HG02798 (cell line): Measurements from ENCODE around the gene TRIM51.
"Not testable (repeated sequence)": the region's sequence is repeated elsewhere in the genome, so short reads cannot be mapped to it uniquely, and the experiment has no call there.

Source experiments
- ATAC-seq: cut with Tn5 transposase; IDR thresholded peaks from one replicate; pipeline ENCODE4 v1.9.1; 2021; ENCODE audit warnings: mild to moderate bottlenecking; ENCODE audit not compliant: unreplicated experiment, poor library complexity

Gene TRIM51, protein sequence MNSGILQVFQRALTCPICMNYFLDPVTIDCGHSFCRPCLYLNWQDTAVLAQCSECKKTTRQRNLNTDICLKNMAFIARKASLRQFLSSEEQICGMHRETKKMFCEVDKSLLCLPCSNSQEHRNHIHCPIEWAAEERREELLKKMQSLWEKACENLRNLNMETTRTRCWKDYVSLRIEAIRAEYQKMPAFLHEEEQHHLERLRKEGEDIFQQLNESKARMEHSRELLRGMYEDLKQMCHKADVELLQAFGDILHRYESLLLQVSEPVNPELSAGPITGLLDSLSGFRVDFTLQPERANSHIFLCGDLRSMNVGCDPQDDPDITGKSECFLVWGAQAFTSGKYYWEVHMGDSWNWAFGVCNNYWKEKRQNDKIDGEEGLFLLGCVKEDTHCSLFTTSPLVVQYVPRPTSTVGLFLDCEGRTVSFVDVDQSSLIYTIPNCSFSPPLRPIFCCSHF

DNA sequence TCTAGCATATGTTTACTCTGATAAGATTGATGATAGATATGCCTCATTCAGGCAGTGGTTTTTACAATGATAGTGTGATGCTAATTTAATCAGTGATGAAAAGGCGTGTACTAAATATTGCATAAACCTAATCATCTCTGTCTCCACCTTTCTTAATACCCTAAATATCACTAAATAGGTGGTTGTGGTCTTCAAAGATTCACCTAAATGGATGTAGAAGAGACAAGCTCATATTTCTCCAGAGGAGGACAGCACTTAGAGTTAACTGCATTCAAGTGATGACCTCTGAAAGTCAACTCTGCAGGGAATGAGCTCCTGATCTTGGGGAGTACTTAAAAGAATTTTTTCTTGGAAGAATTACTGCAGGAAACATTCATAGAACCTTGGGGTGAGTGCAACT, at the start of gene TRIM51:
Gene TRIM51 (plus strand): TSS at position 301 of the 400 bp plus-strand sequence. CDS start 2,132 bp downstream, outside the sequence.
- not testable (repeated sequence) for ATAC-seq

DNA sequence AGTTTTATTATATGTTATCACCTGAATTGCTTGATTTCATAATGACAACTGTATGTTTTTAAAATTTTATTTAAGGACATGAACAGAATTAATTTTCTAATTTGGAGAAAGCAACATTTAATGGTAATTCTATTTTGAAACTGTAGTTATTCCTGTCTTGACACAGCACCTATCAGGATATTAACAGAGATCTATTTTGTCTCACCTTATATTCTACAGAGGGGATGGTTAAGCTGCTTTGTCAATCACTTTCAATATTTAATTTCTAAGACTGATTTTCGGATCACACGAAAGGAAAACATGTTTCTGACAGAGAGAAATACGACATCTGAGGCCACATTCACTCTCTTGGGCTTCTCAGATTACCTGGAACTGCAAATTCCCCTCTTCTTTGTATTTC, 44.6 kb upstream of the TRIM51 start, which contains the start of gene OR5D16:
Gene OR5D16 (plus strand): TSS at position 301 of the 400 bp plus-strand sequence. CDS start 0 bp downstream, at position 301.
- ATAC-seq, result no peak

DNA sequence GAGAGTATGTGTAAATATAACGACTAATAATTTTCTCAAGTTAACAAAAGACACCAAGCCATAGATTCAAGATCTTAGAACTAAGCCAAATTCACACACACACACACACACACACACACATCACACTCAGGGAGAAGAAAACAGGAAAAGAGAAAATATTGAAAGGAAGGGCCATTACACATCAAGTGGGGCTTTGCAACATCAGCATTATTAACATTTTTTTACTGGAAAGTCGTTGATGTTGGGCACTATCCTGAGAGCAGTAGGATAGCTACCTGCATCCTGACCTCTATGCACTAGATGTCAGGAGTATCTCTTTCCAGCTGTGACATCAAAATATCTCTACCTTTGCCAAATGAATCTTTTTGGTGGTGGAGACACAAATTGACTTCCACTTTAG, 35.6 kb upstream of the TRIM51 start:
- no peak for ATAC-seq

DNA sequence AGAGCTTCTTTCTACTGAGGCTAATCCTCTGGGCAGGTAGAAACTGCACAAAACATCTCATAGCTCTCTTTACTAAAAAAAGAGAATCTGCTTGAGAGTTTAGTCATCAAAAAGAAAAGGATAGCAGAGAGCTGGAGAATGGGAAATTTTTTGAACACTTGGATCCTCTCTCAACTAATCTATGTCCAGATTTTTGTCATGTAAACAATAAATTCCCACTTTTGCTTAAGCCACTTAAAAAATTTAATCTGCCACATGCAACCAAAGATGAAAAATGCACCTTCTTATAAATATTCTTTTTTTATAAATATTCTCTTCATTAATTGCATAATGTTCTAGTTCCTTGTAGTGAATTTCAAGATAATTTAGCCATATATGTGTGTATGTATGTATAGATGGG, 34.1 kb upstream of the TRIM51 start:
- ATAC-seq, result no peak

GRCh38 chr11:55852141-55852540, 31.0 kb upstream of the TRIM51 start:
- no peak for ATAC-seq

DNA sequence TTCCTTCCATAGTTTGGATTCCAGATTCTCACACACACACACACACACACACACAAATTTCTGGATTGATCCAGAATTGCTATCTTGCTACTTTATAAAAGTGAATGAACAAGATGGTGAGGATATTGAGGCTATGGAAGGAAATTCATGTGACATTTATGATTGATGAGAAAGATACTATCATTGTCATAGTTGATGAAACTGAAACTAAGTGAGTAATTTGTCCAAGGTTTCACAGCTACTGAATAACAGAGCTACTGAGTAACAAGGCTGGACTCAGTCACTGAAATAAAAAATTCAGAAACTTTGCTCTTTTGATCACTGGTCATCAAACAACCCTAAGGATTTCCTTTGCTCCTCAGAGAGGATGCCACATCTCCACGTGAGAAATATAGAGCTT, 28.4 kb upstream of the TRIM51 start:
- no peak for ATAC-seq

DNA sequence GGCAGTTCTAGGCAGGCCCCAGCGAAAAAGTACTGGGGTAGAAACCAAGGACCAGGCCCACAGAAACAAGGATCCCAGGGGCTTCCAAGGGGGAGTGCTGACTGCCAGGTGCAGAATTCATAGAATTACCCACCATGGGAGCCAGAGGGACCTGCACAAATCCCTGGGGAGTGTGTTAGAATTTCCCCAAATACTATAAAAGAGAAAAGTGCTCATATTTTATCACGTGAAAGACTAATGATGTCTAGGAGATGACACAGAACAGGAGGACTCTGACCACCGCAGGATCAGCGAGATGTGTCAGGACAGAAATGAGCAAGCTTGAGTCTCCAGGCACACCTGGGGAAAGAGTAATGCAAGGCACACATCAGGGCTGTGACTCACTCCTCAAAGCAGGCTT, 15.7 kb upstream of the TRIM51 start:
- ATAC-seq, result not testable (repeated sequence)

DNA sequence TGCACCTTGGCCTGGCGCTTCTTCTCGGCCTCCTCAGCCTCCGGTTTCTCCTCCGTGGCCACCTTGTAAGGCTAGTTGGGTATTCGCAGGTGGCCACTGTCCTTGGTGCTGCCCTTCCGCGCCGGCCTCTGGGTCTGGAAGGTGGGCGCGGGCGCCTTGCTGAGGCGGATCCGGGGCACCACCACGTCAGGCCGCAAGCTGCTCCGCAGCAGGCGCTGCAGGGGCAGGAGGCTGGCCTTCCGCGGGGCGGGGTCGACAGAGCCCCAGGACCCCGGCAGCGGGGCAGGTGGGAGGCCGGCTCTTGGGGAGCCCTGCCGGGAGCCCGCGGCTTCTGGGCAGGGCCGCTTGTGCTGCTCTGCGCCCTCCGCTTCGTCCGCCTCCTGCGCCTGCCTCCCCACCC, 10.4 kb upstream of the TRIM51 start:
- ATAC-seq, result not testable (repeated sequence)

GRCh38 chr11:55873146-55873545, 10.0 kb upstream of the TRIM51 start:
- ATAC-seq, result not testable (repeated sequence)

- not testable (repeated sequence) for ATAC-seq
Measured at GRCh38 chr11:55884995-55885394, 1.9 kb downstream of the TRIM51 start.

DNA sequence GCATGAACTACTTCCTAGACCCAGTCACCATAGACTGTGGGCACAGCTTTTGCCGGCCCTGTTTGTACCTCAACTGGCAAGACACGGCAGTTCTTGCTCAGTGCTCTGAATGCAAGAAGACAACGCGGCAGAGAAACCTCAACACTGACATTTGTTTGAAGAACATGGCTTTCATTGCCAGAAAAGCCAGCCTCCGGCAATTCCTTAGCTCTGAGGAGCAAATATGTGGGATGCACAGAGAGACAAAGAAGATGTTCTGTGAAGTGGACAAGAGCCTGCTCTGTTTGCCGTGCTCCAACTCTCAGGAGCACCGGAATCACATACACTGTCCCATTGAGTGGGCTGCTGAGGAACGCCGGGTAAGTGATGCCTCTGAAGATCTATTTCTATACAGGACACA, 2.4 kb downstream of the TRIM51 start:
- not testable (repeated sequence) for ATAC-seq

- no peak for ATAC-seq
Measured at GRCh38 chr11:55895216-55895615, 12.1 kb downstream of the TRIM51 start.

- ATAC-seq, result no peak
Measured at GRCh38 chr11:55902308-55902707, 19.2 kb downstream of the TRIM51 start.

DNA sequence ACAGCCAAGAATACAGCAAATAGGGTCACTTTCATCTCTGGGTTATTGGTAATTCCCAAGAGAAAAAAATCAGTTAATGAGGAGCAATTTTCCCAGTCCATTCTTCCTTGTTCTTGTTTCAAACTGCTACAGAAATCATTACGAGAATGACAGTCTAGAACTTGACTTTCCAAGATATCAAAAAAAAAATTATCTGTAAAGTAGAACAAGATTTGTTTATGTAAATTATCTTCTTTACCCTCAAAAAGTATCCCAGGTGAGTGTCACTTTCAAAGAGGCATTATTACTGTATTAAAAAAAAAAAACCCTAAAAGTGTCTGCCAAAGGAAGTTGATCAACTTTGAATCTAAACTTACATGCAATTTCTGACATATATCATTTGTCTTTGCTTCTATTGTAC, 31.4 kb downstream of the TRIM51 start, which contains the start of gene OR5W2:
Gene OR5W2 (minus strand): TSS at position 101 of the 400 bp plus-strand sequence. CDS start 0 bp downstream, at position 101.
- no peak for ATAC-seq

DNA sequence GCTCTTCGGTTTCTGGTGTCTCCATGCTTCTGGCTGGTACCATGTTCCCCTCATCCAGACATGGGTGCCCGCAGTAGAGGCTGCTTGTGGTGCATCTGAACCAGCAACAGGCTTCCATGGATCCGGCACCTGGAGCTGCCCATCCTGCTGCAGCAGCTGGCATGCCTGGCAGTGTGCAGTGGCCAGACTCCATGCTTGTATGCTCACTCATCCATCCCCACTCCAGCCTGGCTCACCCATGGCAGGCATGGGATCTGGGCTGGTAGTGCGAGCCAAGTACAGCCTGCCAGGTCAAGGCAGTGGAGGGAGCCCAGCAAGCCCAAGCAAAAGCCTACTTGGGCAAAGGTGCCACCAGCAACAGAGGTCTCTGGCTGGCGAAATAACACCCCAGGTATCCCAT, 37.4 kb downstream of the TRIM51 start:
- no peak for ATAC-seq

DNA sequence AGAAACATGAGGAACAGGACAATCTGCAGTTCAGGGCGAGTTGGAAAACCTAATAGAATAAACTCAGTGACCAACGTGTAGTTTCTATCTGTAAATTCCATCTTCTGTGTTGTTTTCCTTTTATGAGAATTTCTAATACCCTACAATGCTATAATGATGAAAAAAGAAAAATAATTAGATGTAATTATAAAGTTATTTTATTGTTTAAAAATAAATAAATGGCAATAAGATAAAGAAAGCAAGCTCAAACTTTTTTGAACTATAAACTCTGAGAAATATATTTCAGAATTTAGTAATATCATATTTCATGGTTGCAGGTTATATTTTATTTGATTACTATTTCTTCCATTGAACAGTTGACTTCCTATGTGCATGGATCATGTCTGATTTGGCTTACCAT, 53.2 kb downstream of the TRIM51 start, which contains the start of gene OR5I1:
Gene OR5I1 (minus strand): TSS at position 101 of the 400 bp plus-strand sequence. CDS start 0 bp downstream, at position 101.
- no peak for ATAC-seq
